Heart right ventricle (tissue), 16 donors: Measurements from ENCODE around the gene TRABD. TPM values are rescaled to one million over a fixed set of nuclear protein-coding genes. Genes with fewer than 3 reads are reported as not detected.

ENCODE experiments used
- ATAC-seq, 8 donors: fragments of 200-7000 bp; cut with Tn5 transposase; one replicate each; pipeline ENCODE4 v1.9.1; 2020; ENCODE audit warnings: mild to moderate bottlenecking in 8 of 8, moderate library complexity in 8 of 8, moderate number of reproducible peaks in 1 of 8
- DNase-seq, 2 donors: peaks; one replicate each; pipeline ENCODE4 v3.0.0-alpha.2; 2020
- H3K27ac ChIP-seq, 10 donors: fragments of 200-600 bp; sonication (generic) in 2 of 10; one replicate each; pipeline versions ENCODE4 v1.5.0 to v1.8.0; 2020 to 2022; ENCODE audit warnings: mild to moderate bottlenecking in 3 of 10
- H3K27me3 ChIP-seq, 7 donors: fragments of 200-600 bp; one replicate each; pipeline ENCODE4 v1.8.0; 2021 to 2022; ENCODE audit warnings: mild to moderate bottlenecking in 2 of 7
- H3K36me3 ChIP-seq, 9 donors: fragments of 200-600 bp; sonication (generic) in 1 of 9; one replicate each; pipeline versions ENCODE4 v1.5.0 to v1.8.0; 2020 to 2022; ENCODE audit warnings: mild to moderate bottlenecking in 2 of 9
- H3K4me1 ChIP-seq, 9 donors: fragments of 200-600 bp; sonication (generic) in 1 of 9; one replicate each; pipeline versions ENCODE4 v1.5.0 to v1.8.0; 2020 to 2022; ENCODE audit warnings: mild to moderate bottlenecking in 4 of 9
- H3K4me3 ChIP-seq, 10 donors: fragments of 200-600 bp; sonication (generic) in 2 of 10; one replicate each; pipeline versions ENCODE4 v1.5.0 to v1.8.0; 2020 to 2022; ENCODE audit warnings: mild to moderate bottlenecking in 7 of 10, moderate library complexity in 2 of 10
- H3K9me3 ChIP-seq, 11 donors: fragments of 200-600 bp in 10 of 11; sonication (generic) in 2 of 11; one replicate each; pipeline versions ENCODE4 v1.5.0 to v1.8.0; 2013 to 2022; ENCODE audit warnings: mild to moderate bottlenecking in 2 of 11, control low read depth in 1 of 11, moderate library complexity in 1 of 11
- WGBS, 2 donors: extraction: QIAGEN DNeasy Blood & Tissue Kit; methylation state at CpG; one replicate each; pipeline ENCODE4 v1.1.7; 2013; ENCODE audit warnings: inconsistent platforms in 1 of 2; 5-methylcytosine and 5-hydroxymethylcytosine counted together
- intact Hi-C, 10 donors: fragments of 100-400 bp; cut with DNase I; formaldehyde crosslinking; loops; one replicate each; pipeline versions ENCODE4 v1.11.1 to v1.14.2; 2022
- polyA plus RNA-seq, 2 donors: library from polyadenylated mRNA; stranded (reverse); fragments of 200-250 nt; gene quantifications; one replicate each; pipeline ENCODE4 v1.2.3, GENCODE V29; 2013
- total RNA-seq, 10 donors: library from RNA; stranded (reverse); fragmentation: NEBNext Ultra II Directional in 3 of 10; extraction: Animal tissue kit (Norgen Biotek cat#: 25700) in 3 of 10; gene quantifications; one replicate each; pipeline versions ENCODE4 v1.2.1 to v1.2.4, GENCODE V29; 2021 to 2023
- TF ChIP-seq, protein P1 (sequence below), 9 donors: fragments of 200-600 bp; sonication (generic) in 2 of 9; IDR thresholded peaks; one replicate each; pipeline versions ENCODE4 v1.5.0 to v1.8.0; 2021 to 2022; ENCODE audit warnings: antibody characterized with exemption in 9 of 9, mild to moderate bottlenecking in 5 of 9, moderate library complexity in 1 of 9
- donor health status: Arrhythmogenic right ventricular cardiomyopathy.
- donor health status: ischemic (EF 13 %, LVEDD 7.1; RV severe dilation, severe dysfunction).
- donor health status: healthy with polysubstance abuse.
- donor health status: DM: no; HTN: yes; CAD: no.
- donor health status: DM: no; HTN: no; CAD: no.
- donor health status: ischemic (EF 25% LVEDD 6.9; RV normal size, moderate dysfunction).
- donor health status: ischemic (EF 25% LVEDD 5.7; RV mildly dilated, moderate dysfunction).
- donor health status: healthy.
- donor health status: DM: yes; HTN: yes; CAD: no.
- donor health status: Ischemic cardiomyopathy.
- donor health status: ischemic (EF 35%, LVEDD 5.7; RV mildly dilated, moderate dysfunction).
- donor health status: nonischemic (EF 11% LVEDD 7.7; RV severe dilation, severe dysfunction).
- donor health status: DM: yes; HTN: yes; CAD: no.
- donor health status: PGD.
- donor health status: ischemic (EF 29% LVEDD 5.4; RV normal size, mild dysfunction).
- donor health status: nonischemic (EF 23%, LVEDD 6.1; RV moderate dilation, normal function).

The TRABD gene
- total and polyA plus RNA-seq, 12 donors, result 13.6 to 40.8 (median 19.0) TPM

DNA sequence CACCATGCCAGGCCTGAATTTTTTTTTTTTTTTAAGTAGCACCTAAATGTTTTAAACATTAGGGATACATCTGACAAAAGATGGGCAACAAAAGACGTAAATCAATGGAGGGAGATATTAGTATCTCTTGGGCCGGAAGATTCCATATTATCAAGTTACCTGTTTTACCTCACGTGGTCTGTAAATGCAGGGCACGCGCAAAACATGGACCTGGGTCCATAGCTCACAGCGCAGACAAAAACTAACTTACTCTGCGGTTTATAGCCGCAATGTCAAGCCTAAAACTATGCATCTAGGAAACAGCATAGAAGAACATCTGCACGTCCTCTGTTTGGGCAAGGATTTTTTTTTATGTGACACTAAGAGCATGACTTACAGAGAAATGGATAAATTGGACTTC lies 46.7 kb upstream of the TRABD start:
- Histone ChIP-seq H3K4me1 (no peaks in the 10 kb centered on the region), H3K4me3 (no peak overlapping the region), H3K9me3 (no peaks in the 10 kb centered on the region), H3K36me3 (no peaks in the 10 kb centered on the region), H3K27me3 (peaks cover 0 to 26% (median 19%) of the 10 kb centered on the region in 7 donors), H3K27ac (no peak overlapping the region)
- intact Hi-C loops, result no loop called here
- TF ChIP-seq, protein P1, sequence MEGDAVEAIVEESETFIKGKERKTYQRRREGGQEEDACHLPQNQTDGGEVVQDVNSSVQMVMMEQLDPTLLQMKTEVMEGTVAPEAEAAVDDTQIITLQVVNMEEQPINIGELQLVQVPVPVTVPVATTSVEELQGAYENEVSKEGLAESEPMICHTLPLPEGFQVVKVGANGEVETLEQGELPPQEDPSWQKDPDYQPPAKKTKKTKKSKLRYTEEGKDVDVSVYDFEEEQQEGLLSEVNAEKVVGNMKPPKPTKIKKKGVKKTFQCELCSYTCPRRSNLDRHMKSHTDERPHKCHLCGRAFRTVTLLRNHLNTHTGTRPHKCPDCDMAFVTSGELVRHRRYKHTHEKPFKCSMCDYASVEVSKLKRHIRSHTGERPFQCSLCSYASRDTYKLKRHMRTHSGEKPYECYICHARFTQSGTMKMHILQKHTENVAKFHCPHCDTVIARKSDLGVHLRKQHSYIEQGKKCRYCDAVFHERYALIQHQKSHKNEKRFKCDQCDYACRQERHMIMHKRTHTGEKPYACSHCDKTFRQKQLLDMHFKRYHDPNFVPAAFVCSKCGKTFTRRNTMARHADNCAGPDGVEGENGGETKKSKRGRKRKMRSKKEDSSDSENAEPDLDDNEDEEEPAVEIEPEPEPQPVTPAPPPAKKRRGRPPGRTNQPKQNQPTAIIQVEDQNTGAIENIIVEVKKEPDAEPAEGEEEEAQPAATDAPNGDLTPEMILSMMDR (IDR thresholded peaks at IDR 0.05), result no peak
- no peak for DNase-seq
- ATAC-seq, result no peak
- 89 to 91% methylated on average over 9 of the region's 9 CpGs for WGBS, 2 donors

DNA sequence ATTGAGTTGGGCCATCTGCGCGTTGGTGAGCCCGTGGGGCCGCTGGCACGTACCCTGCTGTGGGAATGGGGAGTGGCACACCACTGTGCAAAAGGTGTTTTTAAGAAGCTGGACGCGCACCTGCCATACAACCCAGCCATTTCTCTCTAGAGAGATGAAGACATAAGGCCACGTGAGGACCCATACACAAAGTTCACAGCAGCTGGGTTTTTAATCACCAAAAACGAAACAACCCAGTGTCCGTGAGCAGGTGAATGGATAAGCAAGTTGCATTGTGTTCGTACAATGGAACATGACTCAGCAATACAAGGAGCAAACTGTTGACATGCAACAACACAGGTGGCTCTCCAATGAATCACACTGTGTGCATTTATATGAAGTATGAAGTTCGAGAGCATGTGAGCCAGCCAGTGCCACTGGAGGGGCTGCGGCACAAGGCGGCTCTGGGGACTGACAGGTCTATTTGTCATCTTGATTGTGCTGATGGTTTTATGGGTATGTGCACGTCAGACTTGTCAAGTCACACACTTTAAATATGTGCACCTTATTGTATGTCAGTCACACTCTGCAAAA lies 45.8 kb upstream of the TRABD start:
- DNase-seq, result no peak
- no peak overlapping the region for H3K4me3 ChIP-seq
- H3K4me1 ChIP-seq, result no peaks in the 10 kb centered on the region
- no peak overlapping the region for H3K27ac ChIP-seq
- peaks cover 0 to 27% (median 19%) of the 10 kb centered on the region in 7 donors for H3K27me3 ChIP-seq
- intact Hi-C loops, result no loop called here
- TF ChIP-seq, protein P1 (IDR thresholded peaks at IDR 0.05), result no peak
- no peak for ATAC-seq
- no peaks in the 10 kb centered on the region for H3K9me3 ChIP-seq
- H3K36me3 ChIP-seq, result no peaks in the 10 kb centered on the region
- 77 to 78% methylated on average over 15 of the region's 15 CpGs for WGBS, 2 donors

- no peak for DNase-seq
- WGBS, 2 donors, result 79 to 81% methylated on average over 3 of the region's 3 CpGs
Observed at GRCh38 chr22:50140615-50141014, 45.1 kb upstream of the TRABD start.

GRCh38 chr22:50141462-50141861 lies 44.3 kb upstream of the TRABD start:
- no peaks in the 10 kb centered on the region for H3K36me3 ChIP-seq

More at GRCh38 chr22:50140615-50141014, 45.1 kb upstream of the TRABD start:
- TF ChIP-seq, protein P1 (IDR thresholded peaks at IDR 0.05), result no peak
- H3K27ac ChIP-seq, result no peak overlapping the region
- no peaks in the 10 kb centered on the region for H3K36me3 ChIP-seq
- H3K27me3 ChIP-seq, result peaks cover 0 to 33% (median 23%) of the 10 kb centered on the region in 7 donors
- H3K4me1 ChIP-seq, result no peaks in the 10 kb centered on the region
- intact Hi-C loops, result no loop called here
- H3K4me3 ChIP-seq, result no peak overlapping the region
- ATAC-seq, result no peak
- no peaks in the 10 kb centered on the region for H3K9me3 ChIP-seq

More at GRCh38 chr22:50141462-50141861, 44.3 kb upstream of the TRABD start:
- Histone ChIP-seq H3K4me1 (peaks cover 0 to 3% (median 0%) of the 10 kb centered on the region in 9 donors), H3K9me3 (no peaks in the 10 kb centered on the region), H3K4me3 (no peak overlapping the region), H3K27ac (no peak overlapping the region), H3K27me3 (peaks cover 0 to 42% (median 27%) of the 10 kb centered on the region in 7 donors)
- WGBS, 2 donors, result 63 to 66% methylated on average over 6 of the region's 6 CpGs
- intact Hi-C loops, result no loop called here
- DNase-seq, result no peak
- TF ChIP-seq, protein P1 (IDR thresholded peaks at IDR 0.05), result no peak
- ATAC-seq, result no peak
